Neural cell (in vitro differentiated cells): Measurements from ENCODE around the gene SP3. TPM values are rescaled to one million over a fixed set of nuclear protein-coding genes. Genes with fewer than 3 reads are reported as not detected.
A peak's percentile ranks its signal among the peaks of the same experiment; 100 is the strongest.

Experiments
- H2AFZ ChIP-seq: fragments of 200-600, 300-800 bp; sonication (generic), shearing (Covaris generic); 2 replicates; pipeline ENCODE4 v1.6.0; 2014; ENCODE audit warnings: low read depth, mild to moderate bottlenecking, antibody characterized with exemption, low read length, moderate library complexity
- H3F3A ChIP-seq: fragments of 200-600 bp; shearing (Covaris generic); 2 replicates; pipeline ENCODE4 v1.6.1; 2016; ENCODE audit warnings: mild to moderate bottlenecking, moderate library complexity, mixed read lengths, antibody characterized with exemption, low read length; ENCODE audit not compliant: insufficient read depth, poor library complexity, severe bottlenecking
- H3K27ac ChIP-seq: fragments of 200-600, 300-800 bp; sonication (generic), shearing (Covaris generic); 2 replicates; pipeline ENCODE4 v1.5.1; 2014; ENCODE audit warnings: mild to moderate bottlenecking, low read length, moderate library complexity
- H3K27me3 ChIP-seq: fragments of 300-800, 200-600 bp; sonication (generic), shearing (Covaris generic); 2 replicates; pipeline ENCODE4 v1.6.0; 2014; ENCODE audit warnings: mild to moderate bottlenecking, low read depth, low read length, moderate library complexity; ENCODE audit not compliant: insufficient read depth
- H3K36me3 ChIP-seq: fragments of 300-800, 200-600 bp; sonication (generic), shearing (Covaris generic); 2 replicates; pipeline ENCODE4 v1.5.1; 2014; ENCODE audit warnings: mild to moderate bottlenecking, antibody characterized with exemption, low read length, moderate library complexity; ENCODE audit not compliant: insufficient read depth
- H3K4me2 ChIP-seq: fragments of 300-800, 200-600 bp; sonication (generic), shearing (Covaris generic); 2 replicates; pipeline ENCODE4 v1.6.0; 2014; ENCODE audit warnings: mild to moderate bottlenecking, low read length
- H3K4me3 ChIP-seq: fragments of 300-800, 200-600 bp; sonication (generic), shearing (Covaris generic); 2 replicates; pipeline ENCODE4 v1.5.1; 2014; ENCODE audit warnings: mild to moderate bottlenecking, low read length, moderate library complexity
- H3K79me2 ChIP-seq: fragments of 200-600 bp; shearing (Covaris generic); replicated peaks from 2 replicates; pipeline ENCODE4 v1.6.0; 2014; ENCODE audit warnings: mild to moderate bottlenecking, low read length, moderate library complexity; ENCODE audit not compliant: insufficient read depth
- H3K9ac ChIP-seq: fragments of 300-800, 200-600 bp; sonication (generic), shearing (Covaris generic); 2 replicates; pipeline ENCODE4 v1.6.1; 2016; ENCODE audit warnings: mild to moderate bottlenecking, low read length, mixed read lengths
- H3K9me2 ChIP-seq: fragments of 200-600 bp; shearing (Covaris generic); 2 replicates; pipeline ENCODE4 v1.6.1; 2016; ENCODE audit warnings: mild to moderate bottlenecking, low read length, mixed read lengths; ENCODE audit not compliant: insufficient read depth
- H3K9me3 ChIP-seq: fragments of 200-600, 300-800 bp; sonication (generic), shearing (Covaris generic); 2 replicates; pipeline ENCODE4 v1.6.1; 2016; ENCODE audit warnings: mild to moderate bottlenecking, mixed run types, low read length, moderate library complexity, mixed read lengths
- H4K20me1 ChIP-seq: fragments of 200-600 bp; shearing (Covaris generic); 2 replicates; pipeline ENCODE4 v1.6.1; 2016; ENCODE audit warnings: mild to moderate bottlenecking, mixed run types; ENCODE audit not compliant: insufficient read depth
- EP300 ChIP-seq: fragments of 450-650 bp; conservative IDR thresholded peaks from 2 replicates; pipeline ENCODE4 v1.6.1; 2014; ENCODE audit warnings: antibody characterized with exemption, mild to moderate bottlenecking, moderate library complexity; ENCODE audit not compliant: poor library complexity, severe bottlenecking
- EZH2 ChIP-seq: fragments of 200-600, 300-800 bp; shearing (Covaris generic), sonication (generic); IDR thresholded peaks from 2 replicates; pipeline ENCODE4 v1.6.1; 2014; ENCODE audit warnings: antibody characterized with exemption, low read length, borderline replicate concordance, mild to moderate bottlenecking; ENCODE audit not compliant: insufficient read depth, poor library complexity, severe bottlenecking
- MXI1 ChIP-seq: fragments of 450-650 bp; conservative IDR thresholded peaks from 2 replicates; pipeline ENCODE4 v1.6.1; 2014; ENCODE audit warnings: antibody characterized with exemption, mild to moderate bottlenecking; ENCODE audit not compliant: poor library complexity, severe bottlenecking
- POLR2AphosphoS5 ChIP-seq: IDR thresholded peaks from 2 replicates; pipeline ENCODE4 v1.6.1; 2012
- RAD21 ChIP-seq: fragments of 450-650 bp; conservative IDR thresholded peaks from 2 replicates; pipeline ENCODE4 v1.6.1; 2014; ENCODE audit warnings: antibody characterized with exemption, mild to moderate bottlenecking, moderate library complexity
- SMC3 ChIP-seq: fragments of 450-650 bp; conservative IDR thresholded peaks from 2 replicates; pipeline ENCODE4 v1.6.1; 2014; ENCODE audit warnings: antibody characterized with exemption, mild to moderate bottlenecking, moderate library complexity; ENCODE audit not compliant: poor library complexity
- TAF1 ChIP-seq: IDR thresholded peaks from 2 replicates; pipeline ENCODE4 v1.6.1; 2012; ENCODE audit warnings: low read depth
- polyA plus RNA-seq: library from polyadenylated mRNA; depleted of rRNA; stranded (reverse); fragments of >200 nt; gene quantifications from 2 replicates; pipeline ENCODE4 v1.2.3, GENCODE V29; 2014
- TF ChIP-seq, protein P1 (sequence below): fragments of 450-650 bp; IDR thresholded peaks from 2 replicates; pipeline ENCODE4 v1.5.1; 2014; ENCODE audit warnings: antibody characterized with exemption, mild to moderate bottlenecking, moderate library complexity; ENCODE audit not compliant: poor library complexity, severe bottlenecking
- TF ChIP-seq, protein P2 (sequence below): IDR thresholded peaks from 2 replicates; pipeline ENCODE4 v1.6.1; 2012; ENCODE audit warnings: borderline replicate concordance

The SP3 gene
- polyA plus RNA-seq, 1 donor from 2014 or later: 57.8 TPM

DNA sequence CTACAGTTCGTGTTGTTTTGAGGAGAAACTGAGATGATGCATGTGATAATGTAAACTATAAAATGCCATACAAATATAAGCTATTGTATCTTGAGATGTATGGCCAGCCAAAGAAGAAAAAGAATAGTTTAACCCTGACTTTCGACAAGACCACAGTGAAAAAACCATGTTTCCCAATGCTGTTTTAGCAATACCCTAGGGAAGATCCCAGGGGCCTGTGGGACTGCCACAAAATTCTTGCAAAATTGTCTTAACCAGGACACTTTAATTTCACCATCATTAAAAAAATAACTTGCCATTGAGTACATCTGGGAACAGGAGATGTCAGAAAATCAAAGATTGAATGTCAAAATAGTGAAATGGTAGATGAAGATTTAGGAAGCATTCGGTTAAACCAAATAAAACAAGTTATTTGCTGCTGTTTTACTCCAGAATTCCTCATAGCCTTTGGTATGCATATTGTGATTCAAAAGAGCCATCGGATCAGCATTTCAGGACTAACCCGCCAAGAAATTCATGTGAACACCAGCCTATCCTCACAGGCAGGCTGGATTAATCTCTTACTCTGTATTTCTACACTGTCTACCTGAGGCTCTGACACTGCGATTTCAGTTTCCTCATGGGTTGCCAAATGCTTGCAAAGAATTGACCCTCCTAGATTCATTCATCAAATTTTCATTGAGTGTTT lies 49.0 kb upstream of the SP3 start:
- Histone ChIP-seq H2AFZ (no peak overlapping the region), H3K4me3 (no peak overlapping the region), H4K20me1 (no peaks in the 10 kb centered on the region), H3K9me2 (no peaks in the 10 kb centered on the region), H3K36me3 (no peaks in the 10 kb centered on the region), H3K79me2 (no peaks in the 10 kb centered on the region), H3K9me3 (no peaks in the 10 kb centered on the region), H3K27me3 (no peaks in the 10 kb centered on the region), H3K27ac (no peak overlapping the region), H3K9ac (no peak overlapping the region), H3F3A (no peaks in the 10 kb centered on the region), H3K4me2 (no peak overlapping the region)
- no peak for TF ChIP-seq EZH2
- TF ChIP-seq, protein P1, sequence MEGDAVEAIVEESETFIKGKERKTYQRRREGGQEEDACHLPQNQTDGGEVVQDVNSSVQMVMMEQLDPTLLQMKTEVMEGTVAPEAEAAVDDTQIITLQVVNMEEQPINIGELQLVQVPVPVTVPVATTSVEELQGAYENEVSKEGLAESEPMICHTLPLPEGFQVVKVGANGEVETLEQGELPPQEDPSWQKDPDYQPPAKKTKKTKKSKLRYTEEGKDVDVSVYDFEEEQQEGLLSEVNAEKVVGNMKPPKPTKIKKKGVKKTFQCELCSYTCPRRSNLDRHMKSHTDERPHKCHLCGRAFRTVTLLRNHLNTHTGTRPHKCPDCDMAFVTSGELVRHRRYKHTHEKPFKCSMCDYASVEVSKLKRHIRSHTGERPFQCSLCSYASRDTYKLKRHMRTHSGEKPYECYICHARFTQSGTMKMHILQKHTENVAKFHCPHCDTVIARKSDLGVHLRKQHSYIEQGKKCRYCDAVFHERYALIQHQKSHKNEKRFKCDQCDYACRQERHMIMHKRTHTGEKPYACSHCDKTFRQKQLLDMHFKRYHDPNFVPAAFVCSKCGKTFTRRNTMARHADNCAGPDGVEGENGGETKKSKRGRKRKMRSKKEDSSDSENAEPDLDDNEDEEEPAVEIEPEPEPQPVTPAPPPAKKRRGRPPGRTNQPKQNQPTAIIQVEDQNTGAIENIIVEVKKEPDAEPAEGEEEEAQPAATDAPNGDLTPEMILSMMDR: no peak
- TF ChIP-seq EP300: peak; percentile 10
- no peak for TF ChIP-seq TAF1
- no peak for TF ChIP-seq MXI1

DNA sequence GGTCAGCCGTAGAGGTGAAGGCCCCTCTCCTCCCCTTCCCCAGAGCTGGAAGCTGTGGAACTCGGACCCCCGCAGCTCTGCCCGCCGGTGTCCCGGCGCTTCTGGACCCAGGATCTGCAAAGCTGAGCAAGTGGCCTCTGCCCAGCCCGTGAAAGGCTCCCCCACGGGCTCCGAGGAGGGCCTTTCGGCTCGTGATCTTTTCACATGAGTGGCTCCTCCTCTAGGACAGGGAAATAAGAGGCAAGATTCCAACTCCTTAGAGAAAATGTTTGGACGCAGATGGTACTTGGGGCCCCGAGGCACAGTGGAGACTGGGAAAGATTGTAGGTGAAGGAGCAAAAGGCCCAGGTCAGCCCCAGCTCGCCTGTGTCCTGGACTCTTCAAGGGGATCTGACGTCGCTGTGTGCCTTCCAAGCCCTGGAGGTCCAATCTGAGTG lies 48.2 kb upstream of the SP3 start:
- H3K9me2 ChIP-seq: no peaks in the 10 kb centered on the region

More for the DNA sequence above, 48.2 kb upstream of the SP3 start:
- no peaks in the 10 kb centered on the region for H3F3A ChIP-seq
- no peak overlapping the region for H3K9ac ChIP-seq
- no peak overlapping the region for H3K4me3 ChIP-seq
- H3K27ac ChIP-seq: no peak overlapping the region
- no peaks in the 10 kb centered on the region for H4K20me1 ChIP-seq
- no peaks in the 10 kb centered on the region for H3K9me3 ChIP-seq
- no peak overlapping the region for H2AFZ ChIP-seq
- no peaks in the 10 kb centered on the region for H3K27me3 ChIP-seq
- TF ChIP-seq MXI1: no peak
- no peak for TF ChIP-seq SMC3
- no peak for TF ChIP-seq EZH2
- TF ChIP-seq RAD21: no peak
- TF ChIP-seq TAF1: no peak
- TF ChIP-seq, protein P1: no peak
- TF ChIP-seq, protein P2, sequence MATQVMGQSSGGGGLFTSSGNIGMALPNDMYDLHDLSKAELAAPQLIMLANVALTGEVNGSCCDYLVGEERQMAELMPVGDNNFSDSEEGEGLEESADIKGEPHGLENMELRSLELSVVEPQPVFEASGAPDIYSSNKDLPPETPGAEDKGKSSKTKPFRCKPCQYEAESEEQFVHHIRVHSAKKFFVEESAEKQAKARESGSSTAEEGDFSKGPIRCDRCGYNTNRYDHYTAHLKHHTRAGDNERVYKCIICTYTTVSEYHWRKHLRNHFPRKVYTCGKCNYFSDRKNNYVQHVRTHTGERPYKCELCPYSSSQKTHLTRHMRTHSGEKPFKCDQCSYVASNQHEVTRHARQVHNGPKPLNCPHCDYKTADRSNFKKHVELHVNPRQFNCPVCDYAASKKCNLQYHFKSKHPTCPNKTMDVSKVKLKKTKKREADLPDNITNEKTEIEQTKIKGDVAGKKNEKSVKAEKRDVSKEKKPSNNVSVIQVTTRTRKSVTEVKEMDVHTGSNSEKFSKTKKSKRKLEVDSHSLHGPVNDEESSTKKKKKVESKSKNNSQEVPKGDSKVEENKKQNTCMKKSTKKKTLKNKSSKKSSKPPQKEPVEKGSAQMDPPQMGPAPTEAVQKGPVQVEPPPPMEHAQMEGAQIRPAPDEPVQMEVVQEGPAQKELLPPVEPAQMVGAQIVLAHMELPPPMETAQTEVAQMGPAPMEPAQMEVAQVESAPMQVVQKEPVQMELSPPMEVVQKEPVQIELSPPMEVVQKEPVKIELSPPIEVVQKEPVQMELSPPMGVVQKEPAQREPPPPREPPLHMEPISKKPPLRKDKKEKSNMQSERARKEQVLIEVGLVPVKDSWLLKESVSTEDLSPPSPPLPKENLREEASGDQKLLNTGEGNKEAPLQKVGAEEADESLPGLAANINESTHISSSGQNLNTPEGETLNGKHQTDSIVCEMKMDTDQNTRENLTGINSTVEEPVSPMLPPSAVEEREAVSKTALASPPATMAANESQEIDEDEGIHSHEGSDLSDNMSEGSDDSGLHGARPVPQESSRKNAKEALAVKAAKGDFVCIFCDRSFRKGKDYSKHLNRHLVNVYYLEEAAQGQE: no peak
- no peak for TF ChIP-seq POLR2AphosphoS5
- no peak for TF ChIP-seq EP300
- H3K36me3 ChIP-seq: no peaks in the 10 kb centered on the region
- no peak overlapping the region for H3K4me2 ChIP-seq
- no peaks in the 10 kb centered on the region for H3K79me2 ChIP-seq
